CD4-positive, alpha-beta T cell (primary cell): Measurements from ENCODE around the gene ANKRD44. TPM values are rescaled to one million over a fixed set of nuclear protein-coding genes. Genes with fewer than 3 reads are reported as not detected.

Experiments used
- ATAC-seq: fragments of 200-7000 bp; cut with Tn5 transposase; one replicate; pipeline ENCODE4 v1.10.0; 2022; ENCODE audit warnings: mild to moderate bottlenecking; ENCODE audit not compliant: poor library complexity
- CTCF ChIA-PET: fragments of 350-600 bp; sonication (Branson Sonifier 250); formaldehyde crosslinking; loops from one replicate; lab custom pipeline; 2021; ENCODE audit warnings: antibody characterized with exemption, inconsistent platforms; lab: Charles Lee
- POLR2A ChIA-PET: fragments of 350-600 bp; sonication (Branson Sonifier 250); formaldehyde crosslinking; loops from one replicate; lab custom pipeline; 2021; ENCODE audit warnings: antibody characterized with exemption, inconsistent platforms; lab: Charles Lee
- DNase-seq, 14 experiments: peaks; one replicate each; pipeline ENCODE4 v3.0.0-alpha.2; 2013 to 2020; ENCODE audit warnings: mixed read lengths in 2 of 14
- H3K27ac ChIP-seq, 2 donors: one replicate each; pipeline versions ENCODE4 v1.5.1 to v1.7.0; 2013; ENCODE audit warnings: low read length in 2 of 2, low read depth in 1 of 2, mild to moderate bottlenecking in 1 of 2
- H3K27me3 ChIP-seq, 2 experiments: 1 replicate in 1 of 2; 2 replicates in 1 of 2; pipeline versions ENCODE4 v1.6.1 to v1.7.0; 2013; ENCODE audit warnings: low read length in 2 of 2, control low read depth in 1 of 2, mild to moderate bottlenecking in 1 of 2, moderate library complexity in 1 of 2; ENCODE audit not compliant: insufficient read depth in 2 of 2, control insufficient read depth in 1 of 2
- H3K36me3 ChIP-seq: one replicate; pipeline ENCODE4 v1.6.1; 2013; ENCODE audit warnings: low read length, control low read depth; ENCODE audit not compliant: insufficient read depth
- H3K4me1 ChIP-seq: one replicate; pipeline ENCODE4 v1.6.1; 2013; ENCODE audit warnings: low read length, control low read depth; ENCODE audit not compliant: insufficient read depth
- H3K4me3 ChIP-seq: one replicate; pipeline ENCODE4 v1.5.1; 2013; ENCODE audit warnings: mild to moderate bottlenecking, low read length, moderate library complexity
- H3K9me3 ChIP-seq, 2 experiments: 1 replicate in 1 of 2; 2 replicates in 1 of 2; pipeline versions ENCODE4 v1.6.1 to v1.7.0; 2013; ENCODE audit warnings: low read length in 2 of 2, mild to moderate bottlenecking in 2 of 2, control low read depth in 1 of 2, moderate library complexity in 1 of 2; ENCODE audit not compliant: control insufficient read depth in 1 of 2, insufficient read depth in 1 of 2
- H3K27ac Mint-ChIP-seq: one replicate; pipeline ENCODE4 v1.8.0; 2020; ENCODE audit warnings: mixed read lengths
- H3K27me3 Mint-ChIP-seq: one replicate; pipeline ENCODE4 v1.8.0; 2021; ENCODE audit warnings: mixed read lengths
- H3K36me3 Mint-ChIP-seq: one replicate; pipeline ENCODE4 v1.8.0; 2021; ENCODE audit warnings: low read depth, mixed read lengths
- H3K4me1 Mint-ChIP-seq: one replicate; pipeline ENCODE4 v1.8.0; 2021; ENCODE audit warnings: low read depth, mixed read lengths
- H3K4me3 Mint-ChIP-seq: one replicate; pipeline ENCODE4 v1.8.0; 2020; ENCODE audit warnings: mild to moderate bottlenecking, mixed read lengths
- H3K9me3 Mint-ChIP-seq: one replicate; pipeline ENCODE4 v1.8.0; 2020; ENCODE audit warnings: mixed read lengths
- intact Hi-C, 2 experiments: fragments of 100-400 bp; cut with DNase I in 1 of 2; cut with micrococcal nuclease in 1 of 2; formaldehyde crosslinking; loops; one replicate each; pipeline versions ENCODE4 v1.15.1 to v1.9.0; 2023 to 2025; cut with DNase I, micrococcal nuclease
- total RNA-seq, 174 experiments: library from RNA in 2 of 174; stranded (reverse) in 2 of 174; gene quantifications; one replicate each; pipeline ENCODE4 v1.2.3 and lab custom pipeline; 2021 to 2026
- TF ChIP-seq, protein P1 (sequence below): fragments of 200-600 bp; IDR thresholded peaks from one replicate; pipeline ENCODE4 v1.8.0; 2022; ENCODE audit warnings: antibody characterized with exemption, mild to moderate bottlenecking

Gene ANKRD44
- total RNA-seq, 2 experiments from 2014 or later = 170 to 186 TPM

DNA sequence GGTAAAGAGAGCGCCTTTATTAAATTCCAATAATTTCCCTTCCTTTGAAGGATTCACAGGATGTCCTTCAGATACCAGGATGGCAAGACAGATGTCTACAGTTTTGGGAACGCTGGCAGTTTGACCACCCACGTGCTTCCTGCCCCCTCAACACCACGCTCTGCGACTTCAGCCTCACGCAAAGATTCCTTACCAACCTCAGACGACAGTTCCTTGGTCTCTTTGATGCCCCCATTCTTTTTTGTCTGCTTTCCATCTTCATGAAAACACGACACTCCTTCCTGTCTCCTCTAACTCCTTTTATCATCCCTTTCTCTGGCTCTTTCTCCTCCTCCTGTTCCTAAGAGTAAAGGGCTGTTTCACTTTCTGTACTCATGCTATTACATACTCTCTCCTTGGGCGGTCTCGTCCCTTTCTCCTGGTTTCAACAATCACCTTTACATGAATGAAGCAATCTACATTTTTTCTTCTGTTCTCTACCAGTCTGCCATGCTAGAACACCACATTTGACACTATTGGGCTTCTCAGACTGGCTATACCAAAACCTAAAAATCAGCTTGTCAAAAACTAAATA, 194.2 kb downstream of the ANKRD44 start:
- Mint-ChIP-seq H3K9me3 (no peaks in the 10 kb centered on the region), H3K27ac (peak overlapping the region; percentile 83), H3K36me3 (peaks cover 69% of the 10 kb centered on the region), H3K4me1 (peaks cover 52% of the 10 kb centered on the region), H3K27me3 (no peaks in the 10 kb centered on the region), H3K4me3 (peak overlapping the region; percentile 1)
- ChIA-PET CTCF (no interaction called here), POLR2A (interaction anchor here (0.6 to 1.6 kb wide), 3 partner anchors 29 to 247 kb away, joined by 3 to 6 read pairs (median 3); no protein-coding TSS in a partner anchor)
- H3K4me1 ChIP-seq = peaks cover 5% of the 10 kb centered on the region
- peak; percentile 15 for ATAC-seq
- no peaks in the 10 kb centered on the region for H3K27me3 ChIP-seq
- no peaks in the 10 kb centered on the region for H3K9me3 ChIP-seq
- peaks cover 52% of the 10 kb centered on the region for H3K36me3 ChIP-seq
- DNase-seq = no peak
- no peak overlapping the region for H3K4me3 ChIP-seq
- TF ChIP-seq, protein P1, sequence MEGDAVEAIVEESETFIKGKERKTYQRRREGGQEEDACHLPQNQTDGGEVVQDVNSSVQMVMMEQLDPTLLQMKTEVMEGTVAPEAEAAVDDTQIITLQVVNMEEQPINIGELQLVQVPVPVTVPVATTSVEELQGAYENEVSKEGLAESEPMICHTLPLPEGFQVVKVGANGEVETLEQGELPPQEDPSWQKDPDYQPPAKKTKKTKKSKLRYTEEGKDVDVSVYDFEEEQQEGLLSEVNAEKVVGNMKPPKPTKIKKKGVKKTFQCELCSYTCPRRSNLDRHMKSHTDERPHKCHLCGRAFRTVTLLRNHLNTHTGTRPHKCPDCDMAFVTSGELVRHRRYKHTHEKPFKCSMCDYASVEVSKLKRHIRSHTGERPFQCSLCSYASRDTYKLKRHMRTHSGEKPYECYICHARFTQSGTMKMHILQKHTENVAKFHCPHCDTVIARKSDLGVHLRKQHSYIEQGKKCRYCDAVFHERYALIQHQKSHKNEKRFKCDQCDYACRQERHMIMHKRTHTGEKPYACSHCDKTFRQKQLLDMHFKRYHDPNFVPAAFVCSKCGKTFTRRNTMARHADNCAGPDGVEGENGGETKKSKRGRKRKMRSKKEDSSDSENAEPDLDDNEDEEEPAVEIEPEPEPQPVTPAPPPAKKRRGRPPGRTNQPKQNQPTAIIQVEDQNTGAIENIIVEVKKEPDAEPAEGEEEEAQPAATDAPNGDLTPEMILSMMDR = no peak
- H3K27ac ChIP-seq = peak overlapping the region in 1 of 2 donors; percentile 42
- intact Hi-C loops = loop anchor here in 1 of 2 experiments (2.0 kb wide), 1 partner anchor 18 kb away; no protein-coding TSS in a partner anchor

DNA sequence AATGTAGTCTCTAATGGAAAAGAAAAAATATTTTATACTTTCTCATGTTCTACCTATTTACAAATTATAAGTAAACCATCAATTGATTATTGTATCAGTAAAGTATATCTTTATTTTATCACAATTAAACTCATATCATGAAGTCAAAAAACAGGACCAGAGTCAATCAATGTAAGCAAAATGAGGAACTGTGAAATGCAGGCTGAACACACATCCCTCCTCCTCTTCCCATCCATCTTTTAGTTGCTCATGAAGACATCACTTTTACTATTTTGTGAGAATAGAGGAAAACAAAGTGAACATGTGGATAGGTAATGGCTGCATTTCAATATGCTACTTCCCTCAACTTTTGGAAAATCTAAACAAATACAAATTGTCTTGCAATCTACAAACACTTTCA, 195.3 kb downstream of the ANKRD44 start:
- no peak overlapping the region for H3K27ac ChIP-seq
- H3K36me3 ChIP-seq = peaks cover 51% of the 10 kb centered on the region
- H3K27me3 Mint-ChIP-seq = no peaks in the 10 kb centered on the region
- TF ChIP-seq, protein P1 = no peak
- POLR2A ChIA-PET = interaction anchor here (2.9 kb wide), 1 partner anchor 83 kb away, joined by 13 read pairs; no protein-coding TSS in a partner anchor
- H3K4me3 Mint-ChIP-seq = no peak overlapping the region
- no peaks in the 10 kb centered on the region for H3K9me3 Mint-ChIP-seq
- intact Hi-C loops = loop anchor here in 1 of 2 experiments (2.0 kb wide), 1 partner anchor 195 kb away; the partner anchor contains the start of gene ANKRD44
- CTCF ChIA-PET = interaction anchor here (1.8 to 3.5 kb wide), 2 partner anchors 10 to 262 kb away, joined by 4 to 29 read pairs; no protein-coding TSS in a partner anchor
- ATAC-seq (no peak), DNase-seq (no peak)
- no peaks in the 10 kb centered on the region for H3K27me3 ChIP-seq
- peak overlapping the region; percentile 83 for H3K27ac Mint-ChIP-seq
- no peaks in the 10 kb centered on the region for H3K9me3 ChIP-seq
- no peaks in the 10 kb centered on the region for H3K4me1 ChIP-seq
- H3K36me3 Mint-ChIP-seq = peaks cover 69% of the 10 kb centered on the region
- H3K4me1 Mint-ChIP-seq = peaks cover 46% of the 10 kb centered on the region
- no peak overlapping the region for H3K4me3 ChIP-seq

DNA sequence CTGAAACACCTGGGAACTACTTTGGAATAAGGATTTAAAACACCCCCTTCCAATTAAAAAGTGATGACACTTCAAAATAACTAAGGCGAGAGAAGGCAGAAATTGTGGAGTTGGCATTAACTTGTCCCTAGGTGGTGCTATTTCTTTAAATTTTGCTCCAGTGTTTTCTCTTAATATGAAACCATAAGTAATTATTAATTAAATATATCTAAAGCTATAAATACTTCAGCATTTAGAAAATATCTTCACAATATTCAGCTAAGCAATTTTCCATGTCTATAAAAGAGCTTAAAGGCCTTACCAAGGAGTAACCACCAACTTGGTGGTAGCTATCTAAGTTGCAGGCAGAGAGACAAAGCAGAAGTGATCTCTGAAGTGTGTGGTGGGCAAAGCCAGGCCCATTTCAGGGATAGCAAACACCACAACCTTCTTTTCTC, 197.3 kb downstream of the ANKRD44 start:
- Mint-ChIP-seq H3K4me1 (peaks cover 36% of the 10 kb centered on the region), H3K27me3 (no peaks in the 10 kb centered on the region), H3K9me3 (no peaks in the 10 kb centered on the region), H3K4me3 (no peak overlapping the region), H3K27ac (peak overlapping the region; percentile 83), H3K36me3 (peaks cover 69% of the 10 kb centered on the region)
- intact Hi-C loops = loop anchor here (1.0 to 5.0 kb wide), 6 partner anchors 54 to 265 kb away; partner anchors contain the start of gene ANKRD44 (in 1 of the 2)
- peak; percentile 60 for ATAC-seq
- Histone ChIP-seq H3K27ac (peak overlapping the region in 1 of 2 donors; percentile 38), H3K27me3 (no peaks in the 10 kb centered on the region), H3K4me1 (peaks cover 1% of the 10 kb centered on the region), H3K4me3 (no peak overlapping the region), H3K36me3 (peaks cover 54% of the 10 kb centered on the region), H3K9me3 (no peaks in the 10 kb centered on the region)
- TF ChIP-seq, protein P1 = peak; percentile 81
- POLR2A ChIA-PET = interaction anchor here (0.5 to 2.9 kb wide), 16 partner anchors 20 to 321 kb away, joined by 3 to 13 read pairs (median 4); partner anchors contain the start of genes ANKRD44 and SF3B1
- peak in 3 of 14 experiments; percentile 56 to 70 (median 69) for DNase-seq
- CTCF ChIA-PET = interaction anchor here (0.5 to 3.5 kb wide), 32 partner anchors 9 to 270 kb away, joined by 3 to 29 read pairs (median 4); no protein-coding TSS in a partner anchor
